Measurements from ENCODE around the gene KLF14.

GRCh38 chr7:130699686-130700085, 34.3 kb downstream of the KLF14 start:
- TF ChIP-seq CTCF (conservative IDR thresholded peaks at IDR 0.05; ENCODE audit: low read length), result no peak
- no peak for TF ChIP-seq EZH2phosphoT487 (IDR thresholded peaks at IDR 0.05; ENCODE audit: borderline replicate concordance)

Data from Loucy (cell line).